Measurements from ENCODE around the gene CARD11. TPM values are rescaled to one million over a fixed set of nuclear protein-coding genes. Genes with fewer than 3 reads are reported as not detected.

The CARD11 gene
- total RNA-seq, 1 donor from 2014 or later = 5.7 TPM

DNA sequence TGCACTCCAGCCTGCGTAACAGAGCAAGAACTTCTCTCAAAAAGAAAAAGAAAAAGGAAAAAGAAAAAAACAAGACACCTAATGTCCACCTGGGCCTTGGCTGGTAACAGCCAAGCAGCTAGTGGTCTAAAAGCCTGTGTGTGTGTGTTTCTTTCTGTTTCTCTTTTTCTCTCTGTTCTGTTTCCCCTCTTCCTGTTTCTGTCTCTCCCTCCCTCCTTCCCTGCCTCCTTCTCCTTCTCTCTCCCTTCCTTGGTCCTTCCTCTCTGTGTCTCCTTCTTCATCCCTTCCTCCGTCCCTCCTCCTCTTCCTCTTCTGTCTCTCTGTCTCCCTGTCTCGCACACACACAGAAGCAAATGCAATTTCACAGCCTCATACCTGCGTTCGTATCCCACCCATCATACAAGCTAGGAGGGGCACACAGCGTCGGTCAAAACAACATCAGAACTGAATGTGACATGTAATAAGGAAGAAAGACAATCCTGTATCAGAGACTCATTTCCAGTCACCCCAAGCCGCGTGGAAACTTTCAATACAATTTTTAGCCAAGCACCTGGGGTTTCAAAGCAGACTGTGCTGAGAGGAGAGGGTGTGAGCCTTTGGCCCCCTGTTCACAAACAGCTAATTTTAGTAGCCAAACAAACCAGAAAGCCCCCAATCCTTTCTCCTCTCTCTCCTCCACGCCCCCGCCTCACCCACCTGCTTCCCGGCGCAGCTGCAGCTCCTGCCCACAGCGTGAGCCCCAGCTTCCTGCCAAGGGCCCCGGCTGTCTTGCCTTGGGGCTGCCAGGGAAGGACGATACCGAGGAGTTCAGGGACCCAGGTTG lies 149.3 kb downstream of the CARD11 start:
- H3K4me3 ChIP-seq = peak overlapping the region; percentile 3
- DNase-seq = no peak
- H3K27me3 ChIP-seq (ENCODE audit: low read depth) = peaks cover 11% of the 10 kb centered on the region
- H3K36me3 ChIP-seq = no peaks in the 10 kb centered on the region
- intact Hi-C loops (cut with DNase I) = no loop called here
- TF ChIP-seq, protein P1, sequence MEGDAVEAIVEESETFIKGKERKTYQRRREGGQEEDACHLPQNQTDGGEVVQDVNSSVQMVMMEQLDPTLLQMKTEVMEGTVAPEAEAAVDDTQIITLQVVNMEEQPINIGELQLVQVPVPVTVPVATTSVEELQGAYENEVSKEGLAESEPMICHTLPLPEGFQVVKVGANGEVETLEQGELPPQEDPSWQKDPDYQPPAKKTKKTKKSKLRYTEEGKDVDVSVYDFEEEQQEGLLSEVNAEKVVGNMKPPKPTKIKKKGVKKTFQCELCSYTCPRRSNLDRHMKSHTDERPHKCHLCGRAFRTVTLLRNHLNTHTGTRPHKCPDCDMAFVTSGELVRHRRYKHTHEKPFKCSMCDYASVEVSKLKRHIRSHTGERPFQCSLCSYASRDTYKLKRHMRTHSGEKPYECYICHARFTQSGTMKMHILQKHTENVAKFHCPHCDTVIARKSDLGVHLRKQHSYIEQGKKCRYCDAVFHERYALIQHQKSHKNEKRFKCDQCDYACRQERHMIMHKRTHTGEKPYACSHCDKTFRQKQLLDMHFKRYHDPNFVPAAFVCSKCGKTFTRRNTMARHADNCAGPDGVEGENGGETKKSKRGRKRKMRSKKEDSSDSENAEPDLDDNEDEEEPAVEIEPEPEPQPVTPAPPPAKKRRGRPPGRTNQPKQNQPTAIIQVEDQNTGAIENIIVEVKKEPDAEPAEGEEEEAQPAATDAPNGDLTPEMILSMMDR (IDR thresholded peaks at IDR 0.05) = no peak
- no peaks in the 10 kb centered on the region for H3K4me1 ChIP-seq
- H3K27ac ChIP-seq = no peak overlapping the region
- ATAC-seq = peak in 1 of 2 donors; percentile 9
- no peaks in the 10 kb centered on the region for H3K9me3 ChIP-seq

- Histone ChIP-seq H3K9me3 (no peaks in the 10 kb centered on the region), H3K27me3 (ENCODE audit: low read depth) (peaks cover 11% of the 10 kb centered on the region), H3K4me1 (no peaks in the 10 kb centered on the region), H3K36me3 (no peaks in the 10 kb centered on the region), H3K4me3 (no peak overlapping the region), H3K27ac (no peak overlapping the region)
- DNase-seq = no peak
- intact Hi-C loops (cut with DNase I) = no loop called here
- TF ChIP-seq, protein P1 (IDR thresholded peaks at IDR 0.05) = no peak
- no peak for ATAC-seq
Observed at GRCh38 chr7:2893411-2893861, 150.2 kb downstream of the CARD11 start.

- DNase-seq = no peak
- ATAC-seq = no peak
- no peaks in the 10 kb centered on the region for H3K36me3 ChIP-seq
- intact Hi-C loops (cut with DNase I) = no loop called here
- TF ChIP-seq, protein P1 (IDR thresholded peaks at IDR 0.05) = no peak
- peaks cover 11% of the 10 kb centered on the region for H3K27me3 ChIP-seq (ENCODE audit: low read depth)
- no peaks in the 10 kb centered on the region for H3K9me3 ChIP-seq
- no peak overlapping the region for H3K27ac ChIP-seq
- H3K4me1 ChIP-seq = no peaks in the 10 kb centered on the region
- H3K4me3 ChIP-seq = no peak overlapping the region
Observed at GRCh38 chr7:2892549-2892948, 151.1 kb downstream of the CARD11 start.

- DNase-seq (no peak), ATAC-seq (no peak)
- Histone ChIP-seq H3K27ac (no peak overlapping the region), H3K4me1 (no peaks in the 10 kb centered on the region), H3K27me3 (ENCODE audit: low read depth) (no peaks in the 10 kb centered on the region), H3K4me3 (no peak overlapping the region), H3K9me3 (no peaks in the 10 kb centered on the region), H3K36me3 (no peaks in the 10 kb centered on the region)
- intact Hi-C loops (cut with DNase I) = no loop called here
- TF ChIP-seq, protein P1 (IDR thresholded peaks at IDR 0.05) = no peak
Observed at GRCh38 chr7:2887816-2888215, 155.9 kb downstream of the CARD11 start.

- ATAC-seq (peak; percentile 67 to 73), DNase-seq (no peak)
- Histone ChIP-seq H3K36me3 (no peaks in the 10 kb centered on the region), H3K4me3 (no peak overlapping the region), H3K9me3 (no peaks in the 10 kb centered on the region), H3K27ac (no peak overlapping the region), H3K27me3 (ENCODE audit: low read depth) (no peaks in the 10 kb centered on the region), H3K4me1 (no peaks in the 10 kb centered on the region)
- TF ChIP-seq, protein P1 (IDR thresholded peaks at IDR 0.05) = peak; percentile 51
- intact Hi-C loops (cut with DNase I) = no loop called here
Observed at GRCh38 chr7:2886900-2887299, 156.8 kb downstream of the CARD11 start.
